ENCODE results near the gene OAS3.

- TF ChIP-seq EZH2 (IDR thresholded peaks at IDR 0.05; ENCODE audit: borderline replicate concordance, control insufficient read depth, low read depth, low read length) (no peak), CTCF (IDR thresholded peaks at IDR 0.05 in 2 of 3, conservative IDR thresholded peaks at IDR 0.05 in 1 of 3; ENCODE audit: control insufficient read depth in 2 of 3, extremely low read depth in 1 of 3, insufficient read depth in 1 of 3, low read depth in 3 of 3, low read length in 3 of 3) (no peak), TAF1 (IDR thresholded peaks at IDR 0.05; ENCODE audit: borderline replicate concordance, low read depth, low read length) (no peak), CEBPB (IDR thresholded peaks at IDR 0.05; ENCODE audit: borderline replicate concordance in 1 of 2, low read depth in 2 of 2, low read length in 2 of 2) (no peak), POLR2A (IDR thresholded peaks at IDR 0.05; ENCODE audit: low read depth, low read length) (no peak), CBX5 (IDR thresholded peaks at IDR 0.05; ENCODE audit: low read depth) (no peak), ZZZ3 (IDR thresholded peaks at IDR 0.05; ENCODE audit: control insufficient read depth, insufficient read length, low read depth) (no peak), LARP7 (IDR thresholded peaks at IDR 0.05) (no peak), SUZ12 (IDR thresholded peaks at IDR 0.05; ENCODE audit: unreplicated experiment) (no peak)
Measured at GRCh38 chr12:112941528-112942335, 3.5 kb downstream of the OAS3 start.
